ENCODE measurements around the gene TSPAN18.

TSPAN18 gene

GRCh38 chr11:44876906-44877305, 150.1 kb downstream of the TSPAN18 start:
- no peak for DNase-seq

DNA sequence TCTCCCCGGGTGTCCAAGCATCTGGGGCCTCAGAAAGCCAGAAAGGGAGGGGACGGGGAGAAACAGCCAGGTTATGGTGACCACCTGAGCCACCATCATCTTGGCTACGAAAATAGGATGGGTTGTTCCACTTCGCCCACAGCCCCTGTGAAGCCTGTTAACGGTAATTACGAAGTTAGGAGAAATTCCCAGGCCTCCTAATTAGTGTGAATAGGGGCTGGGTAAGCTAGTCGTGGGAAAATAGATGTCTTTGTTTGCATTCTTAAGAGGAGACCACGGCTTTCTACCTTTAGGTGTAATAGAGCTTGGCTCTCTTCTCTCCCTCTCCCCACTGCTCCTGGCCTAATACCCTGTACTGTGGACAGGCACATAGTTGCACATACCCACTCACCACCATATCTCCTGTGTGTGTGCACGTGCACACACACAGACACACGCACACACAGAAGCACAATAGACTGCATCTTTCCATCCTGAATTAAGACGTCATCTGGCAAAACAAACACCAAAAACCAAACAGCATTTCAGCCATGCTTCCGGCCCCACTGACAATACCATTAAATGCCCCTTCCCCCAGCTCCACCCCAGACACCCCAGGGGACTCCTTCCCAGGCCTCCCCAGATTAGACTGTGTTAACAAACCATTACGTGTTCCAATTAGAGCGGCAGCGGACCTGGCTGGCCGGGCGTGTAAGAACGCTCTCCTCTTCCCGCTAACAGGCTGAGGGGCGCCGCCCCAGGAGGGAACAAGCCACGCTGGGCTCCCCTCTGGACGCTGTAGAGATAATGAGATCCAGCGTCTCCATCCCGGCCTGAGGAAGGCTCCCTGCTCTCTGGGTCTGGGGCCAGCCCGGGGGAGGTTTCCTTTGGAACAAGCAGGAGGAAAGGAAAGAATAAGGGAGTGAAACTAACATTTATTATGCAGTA, 151.1 kb downstream of the TSPAN18 start:
- no peak for DNase-seq

- no peak for DNase-seq
Measured at GRCh38 chr11:44878711-44879110, 151.9 kb downstream of the TSPAN18 start.

- DNase-seq: no peak
Measured at GRCh38 chr11:44879432-44879831, 152.7 kb downstream of the TSPAN18 start.

DNA sequence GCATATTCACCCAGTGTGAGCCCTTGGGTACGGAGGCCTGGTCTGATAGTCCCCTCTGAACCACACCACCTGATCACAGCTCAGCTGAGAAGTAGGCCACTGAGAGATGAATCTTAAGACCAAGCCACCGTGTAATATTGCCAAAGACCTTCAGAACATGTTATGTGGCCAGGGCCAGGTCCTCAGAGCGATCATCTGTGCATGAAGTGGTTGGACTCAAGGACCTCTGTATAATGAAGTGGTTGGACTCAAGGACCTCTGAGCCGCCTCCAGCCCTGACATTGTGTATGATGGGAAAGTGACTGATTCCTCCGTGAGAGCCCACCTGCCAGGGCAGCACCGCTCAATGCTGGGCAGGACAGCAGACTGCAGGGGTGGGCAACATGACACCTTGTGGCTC, 153.7 kb downstream of the TSPAN18 start:
- DNase-seq: no peak

DNA sequence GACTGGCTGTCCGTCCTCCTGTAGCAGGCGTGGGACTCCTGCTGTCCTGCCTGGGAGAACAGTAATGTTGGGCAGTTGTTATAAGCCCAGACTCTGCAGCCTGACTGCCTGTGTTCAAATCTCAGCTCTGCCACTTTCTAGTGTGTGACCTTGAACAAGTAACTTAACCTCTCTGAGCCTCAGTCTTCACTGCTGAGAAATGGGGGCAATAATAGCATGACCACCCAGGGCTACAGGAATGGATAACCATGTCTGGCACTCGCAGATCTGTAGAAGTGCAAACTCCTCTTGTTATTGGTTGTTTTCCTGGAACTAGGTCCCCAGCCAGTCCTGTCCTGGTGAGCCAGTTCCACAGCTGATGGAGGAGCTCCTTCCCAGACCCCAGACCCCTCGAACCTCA, 154.2 kb downstream of the TSPAN18 start:
- DNase-seq: no peak

DNA sequence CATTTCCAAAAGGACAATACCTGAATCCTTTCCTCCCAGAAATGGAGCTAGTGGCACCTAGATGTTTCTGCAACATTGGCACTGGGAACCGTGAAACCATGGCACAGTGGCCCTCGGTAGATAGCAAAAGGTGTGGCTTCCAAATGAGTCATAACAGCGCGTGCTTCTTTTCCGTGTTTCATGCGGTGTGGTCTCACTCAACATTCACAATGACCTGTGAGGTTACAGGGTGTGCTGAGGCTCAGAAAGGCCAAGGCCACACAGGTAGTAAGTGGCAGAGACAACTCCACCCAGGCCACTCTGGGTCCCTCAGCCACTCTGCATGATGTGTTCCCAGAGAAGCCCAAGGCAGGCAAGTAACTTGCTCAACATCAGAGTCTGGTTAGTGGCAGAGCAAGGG, 156.5 kb downstream of the TSPAN18 start:
- no peak for DNase-seq

GRCh38 chr11:44884056-44884455, 157.3 kb downstream of the TSPAN18 start:
- no peak for DNase-seq

GRCh38 chr11:44885065-44885810, 158.5 kb downstream of the TSPAN18 start:
- DNase-seq: no peak

GRCh38 chr11:44885919-44886789, 159.4 kb downstream of the TSPAN18 start:
- DNase-seq: no peak

GRCh38 chr11:44886790-44887140, 160.0 kb downstream of the TSPAN18 start:
- no peak for DNase-seq

DNA sequence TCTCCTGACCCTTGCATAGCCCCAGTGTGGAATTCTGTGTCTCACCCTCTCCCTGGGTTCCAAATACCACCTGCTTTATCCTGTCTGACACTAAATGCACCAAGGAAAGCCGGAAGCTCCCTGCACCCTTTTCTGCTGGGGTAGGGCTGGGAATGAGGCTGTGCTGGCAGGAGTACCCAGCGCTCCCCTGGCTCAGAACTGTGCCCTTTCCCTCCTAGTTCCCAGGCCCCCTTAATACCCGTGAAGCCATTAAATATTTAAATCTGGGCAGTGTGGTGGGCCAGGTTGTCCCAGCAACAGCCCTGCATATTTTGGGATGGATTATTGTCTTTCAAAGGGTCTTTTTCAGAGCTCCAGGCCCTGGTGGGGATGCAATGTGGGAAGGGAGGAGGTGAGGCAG, 160.9 kb downstream of the TSPAN18 start:
- no peak for DNase-seq

GRCh38 chr11:44889266-44889665, 162.5 kb downstream of the TSPAN18 start:
- no peak for DNase-seq

GRCh38 chr11:44892843-44893242, 166.1 kb downstream of the TSPAN18 start:
- no peak for DNase-seq

DNA sequence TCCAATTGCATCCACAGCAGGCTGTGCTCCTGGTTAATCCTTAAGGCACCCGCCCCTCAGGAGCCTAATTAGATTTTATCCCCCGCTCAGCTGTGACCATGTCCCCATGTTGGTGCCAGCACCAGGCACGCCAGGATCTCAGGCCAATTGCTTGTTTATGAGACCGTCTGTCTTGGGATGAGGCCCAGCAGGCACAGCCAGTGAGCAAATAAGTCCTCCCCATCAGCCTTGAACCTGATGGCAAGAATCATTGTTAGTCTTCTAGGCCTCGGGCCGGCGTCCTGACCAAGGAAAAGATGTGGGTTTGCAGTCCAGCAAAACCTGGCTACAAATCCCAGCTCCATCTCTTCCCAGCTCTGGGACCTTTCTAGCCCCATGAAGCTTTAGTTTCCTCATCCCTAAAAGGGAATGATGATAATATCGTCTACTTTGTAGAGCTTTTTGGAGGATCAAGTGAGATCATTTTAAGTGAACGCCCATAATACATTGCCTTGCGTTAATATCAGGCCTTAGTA, 166.6 kb downstream of the TSPAN18 start:
- no peak for DNase-seq

DNA sequence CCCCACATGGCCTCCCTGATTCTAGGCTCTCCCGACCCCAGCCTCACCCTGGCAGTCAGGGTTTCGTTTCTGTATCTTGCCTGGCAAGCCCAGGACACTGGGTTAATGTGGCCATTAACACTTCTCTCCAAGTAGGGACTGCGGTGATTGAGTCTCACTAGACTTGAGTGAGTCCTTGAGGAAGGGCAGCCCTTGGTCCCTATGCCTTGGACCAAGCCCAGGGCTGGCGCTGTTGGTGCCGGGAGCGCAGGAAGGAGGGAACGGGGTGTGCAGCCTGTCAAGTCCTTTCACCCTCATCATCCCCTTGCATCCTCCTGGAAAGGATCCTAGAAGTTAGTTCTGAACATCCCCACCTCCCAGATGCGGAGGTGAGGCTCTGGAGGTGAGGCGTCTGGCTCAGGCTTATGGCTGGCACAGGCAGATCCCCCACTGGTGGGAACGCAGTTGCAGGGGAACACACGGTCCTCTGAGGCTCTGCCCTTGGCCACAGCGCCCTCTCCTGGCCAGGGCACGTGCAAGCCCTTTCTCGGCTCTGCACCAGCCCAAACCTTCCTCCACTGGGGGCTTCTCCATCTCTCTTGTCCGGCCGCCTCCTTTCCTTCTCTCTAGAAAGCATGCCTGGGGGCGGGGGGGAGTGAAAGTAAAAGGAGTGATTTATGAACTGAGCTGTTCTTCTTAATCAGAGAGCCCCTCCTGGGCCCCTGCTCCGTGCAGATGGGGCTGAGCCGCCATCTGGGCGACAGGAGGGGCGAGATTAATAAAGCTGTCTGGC, 167.3 kb downstream of the TSPAN18 start:
- DNase-seq: no peak

DNA sequence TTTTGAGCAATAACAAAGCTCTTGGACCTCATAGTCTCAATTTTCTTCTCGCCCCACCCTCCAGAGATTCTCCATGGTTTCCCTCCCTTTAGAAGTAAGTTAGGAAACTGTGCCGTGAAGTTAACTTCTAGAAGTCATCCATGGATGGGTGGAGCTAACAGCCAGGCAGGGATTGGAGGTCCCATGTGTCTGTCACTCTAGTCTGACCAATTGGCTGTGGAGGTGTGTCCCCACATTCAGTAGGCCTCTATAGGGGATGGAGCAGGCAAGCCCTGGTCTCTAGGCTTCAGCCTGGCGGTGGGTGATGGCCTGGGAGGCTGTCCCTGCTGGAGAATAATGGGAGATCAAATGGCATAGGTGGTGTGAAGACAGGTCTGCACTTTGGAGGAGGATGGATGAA, 173.2 kb downstream of the TSPAN18 start:
- no peak for DNase-seq

GRCh38 chr11:44901120-44901633, 174.4 kb downstream of the TSPAN18 start:
- DNase-seq: no peak

DNA sequence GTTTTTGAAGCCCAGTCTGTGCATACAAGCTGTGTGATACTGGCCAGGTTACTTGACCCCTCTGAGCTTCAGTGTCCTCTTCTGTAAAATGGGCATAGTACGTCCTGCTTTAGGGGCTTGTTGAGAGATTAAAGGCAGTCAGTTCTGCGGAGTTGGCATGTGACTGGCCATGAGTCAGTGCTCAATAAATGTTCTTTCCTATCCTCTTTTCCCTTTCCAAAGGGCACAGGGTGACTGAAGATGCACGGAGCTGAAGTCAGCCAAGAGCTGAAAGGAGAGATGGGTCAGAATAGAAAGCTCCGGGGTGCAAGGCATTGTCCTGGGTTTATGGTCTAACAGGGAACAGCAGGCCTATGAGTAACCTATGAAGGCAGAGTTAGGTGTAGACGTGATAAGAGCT, 175.0 kb downstream of the TSPAN18 start:
- DNase-seq: no peak

DNA sequence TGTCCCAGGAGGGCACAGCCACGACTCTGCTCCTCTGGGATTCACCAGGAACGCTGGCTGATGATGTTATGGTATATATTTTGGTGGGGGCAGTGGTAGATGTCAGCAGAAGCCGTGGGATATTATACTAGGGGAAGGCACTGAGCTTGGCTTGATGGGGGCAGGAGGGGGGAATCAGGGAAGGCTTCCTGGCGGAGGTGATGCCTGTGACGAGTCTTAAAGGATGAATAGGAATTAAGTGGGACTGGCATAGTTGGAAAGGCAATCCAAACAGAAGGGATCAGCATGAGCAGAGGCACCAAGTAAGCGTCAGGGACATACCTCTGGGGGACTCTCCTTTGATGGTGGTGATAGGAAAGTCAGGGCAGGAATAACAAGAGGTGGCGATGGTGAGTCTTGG, 176.3 kb downstream of the TSPAN18 start:
- no peak for DNase-seq

- no peak for DNase-seq
Measured at GRCh38 chr11:44903518-44903917, 176.8 kb downstream of the TSPAN18 start.

Measured in SIG-M5 (cell line).